Activated CD4-positive, alpha-beta T cell treated with anti-CD3 and anti-CD28 coated beads for 4 hours (primary cell): ENCODE measurements around the gene DRG2.

Experiments used
- DNase-seq, 2 donors: peaks; one replicate each; pipeline ENCODE4 v3.0.0-alpha.2; 2020

The DRG2 gene

DNA sequence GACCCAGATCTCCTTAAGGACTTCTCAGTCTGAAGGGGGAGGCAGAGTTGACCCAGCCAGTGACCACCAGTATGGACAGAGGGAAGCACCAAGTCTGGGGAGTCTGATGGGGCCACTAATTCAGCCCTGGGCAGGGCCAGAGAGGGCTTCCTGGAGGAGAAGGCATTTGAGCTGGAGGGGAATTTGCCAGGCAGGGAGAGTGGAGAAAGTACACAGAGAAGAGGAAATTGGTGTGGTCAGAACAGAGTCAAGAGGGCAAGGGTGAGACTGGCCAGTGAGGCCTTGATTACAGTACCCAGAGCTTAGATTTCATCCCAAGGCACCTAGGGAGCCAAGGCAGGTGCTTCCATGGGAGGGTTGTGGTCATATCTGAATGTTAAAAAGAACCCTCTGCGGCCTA is 57.1 kb downstream of the DRG2 start:
- no peak for DNase-seq

DNA sequence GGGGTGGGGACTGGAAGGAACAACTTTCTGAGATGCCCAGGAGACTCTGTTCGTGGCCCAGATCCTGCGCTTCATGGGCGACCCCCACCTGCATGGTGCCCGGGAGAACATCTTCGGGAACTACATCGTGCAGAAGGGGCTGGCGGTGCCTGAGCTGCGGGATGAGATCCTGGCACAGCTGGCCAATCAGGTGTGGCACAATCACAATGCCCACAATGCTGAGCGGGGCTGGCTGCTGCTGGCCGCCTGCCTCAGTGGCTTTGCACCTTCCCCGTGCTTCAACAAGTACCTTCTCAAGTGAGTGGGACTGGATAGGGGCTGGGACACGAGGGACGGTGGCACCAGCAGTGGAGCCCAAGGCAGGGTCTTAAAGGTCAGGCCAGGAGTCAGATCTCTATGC is 58.1 kb downstream of the DRG2 start:
- DNase-seq: no peak

- DNase-seq: no peak
These were observed 58.5 kb downstream of the DRG2 start for GRCh38 chr17:18146259-18146658.

GRCh38 chr17:18146980-18147379 is 59.2 kb downstream of the DRG2 start:
- DNase-seq: no peak

GRCh38 chr17:18148586-18148985 is 60.8 kb downstream of the DRG2 start:
- DNase-seq: no peak

DNA sequence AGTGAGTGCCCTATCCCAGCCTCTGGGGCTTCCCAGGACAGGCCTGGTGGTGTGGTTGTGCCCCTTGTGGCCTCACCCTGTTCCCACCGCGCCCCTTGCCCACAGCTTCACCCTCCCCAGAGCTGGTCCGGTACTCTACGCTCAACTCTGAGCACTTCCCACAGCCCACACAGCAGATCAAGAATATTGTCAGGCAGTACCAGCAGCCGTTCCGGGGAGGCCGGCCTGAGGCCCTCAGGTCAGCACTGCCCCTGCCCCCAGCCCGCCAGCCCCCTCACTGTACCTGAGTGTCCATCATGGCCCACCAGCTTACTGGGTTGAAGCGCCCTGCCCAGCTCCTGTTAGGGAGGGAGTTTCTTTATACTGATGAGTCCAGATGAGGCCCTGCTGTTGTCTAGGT is 63.5 kb downstream of the DRG2 start:
- DNase-seq: no peak

DNA sequence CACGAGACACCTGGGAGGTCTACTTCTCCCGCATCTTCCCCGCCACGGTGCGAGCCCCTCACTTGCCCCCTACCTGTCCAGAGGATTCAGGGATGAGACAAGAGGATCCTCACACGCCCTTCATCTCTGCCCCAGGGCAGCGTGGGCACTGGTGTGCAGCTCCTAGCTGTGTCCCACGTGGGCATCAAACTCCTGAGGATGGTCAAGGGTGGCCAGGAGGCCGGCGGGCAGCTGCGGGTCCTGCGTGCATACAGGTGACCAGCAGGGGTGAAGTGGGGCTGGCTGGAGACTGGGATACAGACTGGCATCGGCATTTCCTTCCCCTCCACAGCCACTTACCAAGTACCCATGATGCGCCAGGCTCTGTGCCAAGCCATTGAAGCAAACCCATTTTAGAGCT is 67.4 kb downstream of the DRG2 start:
- DNase-seq: no peak

DNA sequence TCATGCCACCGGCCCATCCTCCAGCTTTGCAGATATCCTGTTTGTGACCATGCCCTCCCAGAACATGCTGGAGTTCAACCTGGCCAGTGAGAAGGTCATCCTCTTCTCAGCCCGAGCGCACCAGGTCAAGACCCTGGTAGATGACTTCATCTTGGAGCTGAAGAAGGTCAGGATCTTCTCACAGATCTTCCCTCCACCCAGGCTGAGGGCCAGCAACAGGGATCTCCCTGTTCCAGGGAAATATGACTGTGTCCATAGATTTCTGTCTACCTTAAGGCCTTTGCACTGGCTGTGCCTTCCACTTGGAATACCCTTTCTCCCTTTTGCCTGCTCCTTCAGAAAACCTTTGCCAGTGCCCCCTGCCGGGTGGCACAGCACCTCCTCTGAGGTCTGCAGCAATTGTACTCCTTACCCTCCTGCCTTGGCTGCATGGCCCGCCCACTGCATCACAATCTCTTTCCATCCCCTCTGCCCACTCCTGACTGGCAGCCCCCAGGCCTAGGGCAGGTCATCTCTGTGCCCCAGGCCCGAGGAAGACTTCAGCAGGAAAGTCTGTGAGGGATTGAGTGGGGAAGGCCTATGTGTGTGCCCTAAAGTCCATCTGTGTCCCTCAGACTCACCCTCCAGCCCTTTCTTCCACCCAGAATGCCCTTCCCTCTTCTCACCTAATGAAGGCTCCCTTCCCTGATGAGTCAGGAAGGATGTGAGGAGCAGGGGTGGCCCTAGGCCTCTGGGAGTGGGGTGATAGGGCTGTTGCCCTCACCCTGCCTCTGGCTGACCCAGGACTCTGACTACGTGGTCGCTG is 68.6 kb downstream of the DRG2 start:
- no peak for DNase-seq

DNA sequence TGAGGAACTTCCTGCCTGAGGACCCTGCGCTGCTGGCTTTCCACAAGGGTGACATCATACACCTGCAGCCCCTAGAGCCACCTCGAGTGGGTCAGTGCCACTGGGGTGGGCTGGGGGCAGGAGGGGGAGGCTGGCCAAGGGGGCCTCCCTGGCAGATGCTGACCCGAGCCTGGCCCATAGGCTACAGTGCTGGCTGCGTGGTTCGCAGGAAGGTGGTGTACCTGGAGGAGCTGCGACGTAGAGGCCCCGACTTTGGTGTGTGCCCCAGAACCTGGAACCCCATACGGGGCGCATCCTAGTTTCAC is 69.2 kb downstream of the DRG2 start:
- no peak for DNase-seq
